HG02610 (cell line): ENCODE measurements around the gene TEDDM1.
"Not testable (repeated sequence)": the region's sequence is repeated elsewhere in the genome, so short reads cannot be mapped to it uniquely, and the experiment has no call there.

ENCODE experiments used
- ATAC-seq: cut with Tn5 transposase; IDR thresholded peaks from one replicate; pipeline ENCODE4 v1.9.1; 2021; ENCODE audit warnings: mild to moderate bottlenecking, moderate library complexity; ENCODE audit not compliant: unreplicated experiment

TEDDM1 gene

DNA sequence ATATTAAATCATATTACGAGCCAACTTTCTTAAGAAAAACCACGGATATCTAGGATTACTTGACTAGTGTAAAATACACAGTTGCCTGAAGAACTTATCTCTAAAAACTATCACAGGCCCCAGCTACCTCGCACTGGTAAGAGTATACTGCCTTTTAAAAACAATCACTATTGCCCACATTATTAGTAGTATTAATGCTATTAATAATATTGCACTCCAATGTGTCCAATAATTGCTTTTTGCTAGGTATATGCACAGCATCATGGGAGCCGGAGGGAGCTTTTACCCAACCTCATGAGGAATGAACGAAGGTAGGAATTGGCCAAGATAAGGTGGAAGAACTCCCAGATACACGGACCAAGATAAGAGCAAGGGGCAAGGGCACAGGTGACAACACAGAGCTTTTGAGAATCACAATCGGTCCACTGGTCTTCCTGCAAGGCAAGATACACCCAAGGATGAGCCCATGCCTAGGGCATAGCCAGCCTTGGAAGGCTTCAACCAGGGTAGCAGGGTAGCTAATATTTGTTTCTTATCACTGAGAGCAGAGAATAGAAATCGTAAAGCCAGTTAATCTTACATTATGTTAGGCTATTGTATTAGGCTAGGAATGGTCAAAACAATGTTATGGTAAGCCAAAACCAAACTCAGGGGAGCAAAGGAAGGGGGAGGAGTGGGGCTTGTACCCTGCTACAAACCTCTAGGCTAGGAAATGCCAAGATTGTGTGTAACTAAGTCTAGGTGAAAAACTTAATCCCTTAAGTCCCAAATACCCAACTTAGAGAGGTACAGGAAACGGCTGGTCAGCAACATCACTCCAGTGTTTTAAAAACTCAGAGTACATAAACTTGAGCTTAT lies 18.3 kb downstream of the TEDDM1 start:
- no peak for ATAC-seq

- ATAC-seq = no peak
These were observed 20.3 kb downstream of the TEDDM1 start for GRCh38 chr1:182380199-182380598.

- ATAC-seq = not testable (repeated sequence)
These were observed 20.7 kb downstream of the TEDDM1 start for GRCh38 chr1:182379781-182380180.

DNA sequence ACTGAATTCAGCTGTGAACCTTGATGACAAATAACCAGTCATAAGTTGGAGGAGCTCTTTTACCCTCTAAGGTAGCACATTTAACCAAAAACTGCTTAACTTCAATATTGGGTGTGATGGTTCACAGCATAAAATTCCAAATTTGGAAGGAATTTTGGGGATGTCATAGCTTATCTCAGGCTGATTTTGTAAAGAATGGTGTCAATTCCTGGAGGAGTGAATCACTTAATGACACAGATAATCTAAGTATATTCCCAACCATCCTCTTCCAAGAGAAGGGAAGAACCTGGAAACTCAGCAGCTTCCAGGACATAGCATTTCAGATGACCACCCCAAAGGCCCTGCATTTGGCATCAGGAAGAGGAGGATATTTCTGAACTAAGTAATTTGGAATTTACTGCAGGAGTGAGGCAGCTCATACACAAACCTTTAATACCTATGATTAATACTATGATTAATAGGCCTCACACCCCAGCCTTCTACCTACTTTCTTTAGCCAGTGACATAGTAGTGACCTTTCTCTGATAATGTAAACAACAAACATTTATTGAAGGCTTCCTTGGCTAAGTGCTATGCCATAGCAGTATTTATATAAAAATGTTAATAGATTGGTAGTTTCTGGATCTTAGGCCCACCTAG lies 23.4 kb downstream of the TEDDM1 start:
- ATAC-seq = no peak

DNA sequence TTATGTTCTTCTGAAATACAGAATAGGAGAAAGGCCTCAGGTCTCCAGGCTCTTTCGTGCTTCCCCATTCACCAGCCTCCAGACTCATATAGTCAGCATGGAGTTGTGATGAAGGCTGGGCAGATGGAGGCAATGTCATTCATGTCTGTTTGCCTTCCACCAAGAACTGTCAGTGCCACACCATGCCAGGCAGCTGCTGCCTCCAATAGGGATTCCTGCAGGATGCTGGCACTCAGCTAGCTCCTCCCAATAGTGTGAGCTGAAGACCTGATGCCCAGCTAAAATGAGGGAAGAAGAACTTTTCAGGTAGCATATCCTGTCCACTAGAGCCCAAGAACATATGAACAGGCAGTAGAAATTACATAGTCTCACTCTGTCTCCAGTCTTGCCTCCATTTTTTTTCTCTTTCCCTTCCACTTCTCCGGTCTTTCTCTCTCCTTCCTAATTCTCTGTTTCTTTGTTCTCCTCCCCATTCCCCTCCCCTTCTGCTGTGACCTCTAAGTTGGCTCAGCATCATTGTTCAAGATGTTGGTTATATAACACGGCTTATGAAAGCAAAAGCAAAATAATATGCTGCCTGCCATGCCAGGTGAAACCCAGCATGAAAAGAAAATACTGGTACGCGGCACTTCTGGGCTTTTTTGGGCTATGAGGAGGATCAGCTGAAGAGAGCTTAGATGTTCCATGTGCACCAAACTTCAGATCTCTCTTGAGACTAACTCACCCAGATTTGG lies 26.2 kb downstream of the TEDDM1 start:
- ATAC-seq = no peak

GRCh38 chr1:182370532-182370931 lies 29.9 kb downstream of the TEDDM1 start:
- ATAC-seq = no peak

DNA sequence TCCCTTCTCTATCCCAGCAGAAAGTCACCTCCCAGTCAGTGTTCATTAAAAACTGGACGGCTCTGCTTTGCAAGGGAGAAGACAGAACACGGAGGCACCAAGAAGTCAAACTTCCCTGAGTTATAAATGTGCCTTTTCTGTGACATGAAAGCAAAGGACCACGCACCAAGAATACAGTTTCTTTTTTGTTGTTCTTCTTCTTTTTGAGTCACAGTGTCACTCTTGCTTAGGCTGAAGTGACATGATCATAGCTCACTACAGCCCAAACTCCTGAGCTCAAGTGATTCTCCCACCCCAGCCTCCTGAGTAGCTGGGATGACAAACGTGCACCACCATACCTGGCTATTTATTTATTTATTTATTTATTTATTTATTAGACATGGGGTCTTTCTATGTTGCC lies 31.6 kb downstream of the TEDDM1 start:
- no peak for ATAC-seq

GRCh38 chr1:182368358-182368757 lies 32.1 kb downstream of the TEDDM1 start:
- ATAC-seq = no peak

DNA sequence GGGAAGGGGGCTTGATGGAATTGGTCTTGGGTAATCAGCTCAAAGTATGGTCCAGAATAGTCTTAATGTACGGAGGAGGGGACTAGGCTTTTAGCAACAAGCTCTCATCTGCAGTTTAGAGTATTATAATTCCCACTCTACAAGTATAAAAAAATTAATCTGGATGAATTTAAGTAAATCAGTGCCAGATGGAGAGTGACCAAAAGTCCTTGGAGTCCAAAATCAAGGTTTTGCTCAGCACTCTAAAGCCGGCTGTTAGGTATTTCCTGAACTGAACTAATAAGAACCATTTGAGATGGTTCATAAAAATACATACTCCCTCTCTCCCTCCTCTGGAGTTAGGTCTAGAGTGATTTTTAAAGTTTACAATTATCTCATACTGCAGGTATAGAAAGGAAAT lies 32.5 kb downstream of the TEDDM1 start:
- ATAC-seq = no peak

GRCh38 chr1:182366596-182366995 lies 33.9 kb downstream of the TEDDM1 start:
- ATAC-seq = no peak

- ATAC-seq = no peak
These were observed 40.8 kb downstream of the TEDDM1 start for GRCh38 chr1:182359645-182360044.

- ATAC-seq = no peak
These were observed 42.6 kb downstream of the TEDDM1 start for GRCh38 chr1:182357913-182358312.

DNA sequence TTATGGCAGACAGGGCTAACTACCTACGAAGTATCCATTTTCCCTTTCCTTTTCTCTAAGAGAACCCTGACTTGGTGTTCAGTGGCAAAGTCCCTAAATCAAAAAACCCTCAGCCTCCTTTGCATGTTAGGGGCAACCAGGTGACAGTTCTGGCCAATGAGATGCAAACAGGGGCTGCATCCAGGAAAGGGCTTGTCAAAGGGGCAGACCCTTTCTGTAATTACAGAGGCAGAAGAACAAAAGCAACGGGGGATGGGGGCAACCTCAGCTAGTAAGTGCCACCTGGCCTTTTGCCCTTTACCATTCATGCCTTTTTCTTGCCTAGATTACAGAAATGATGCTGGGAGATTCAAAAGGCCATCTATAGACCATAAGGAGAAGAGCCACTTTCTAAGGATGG lies 43.3 kb downstream of the TEDDM1 start:
- ATAC-seq = no peak

GRCh38 chr1:182355723-182356098 lies 44.8 kb downstream of the TEDDM1 start:
- ATAC-seq = no peak

DNA sequence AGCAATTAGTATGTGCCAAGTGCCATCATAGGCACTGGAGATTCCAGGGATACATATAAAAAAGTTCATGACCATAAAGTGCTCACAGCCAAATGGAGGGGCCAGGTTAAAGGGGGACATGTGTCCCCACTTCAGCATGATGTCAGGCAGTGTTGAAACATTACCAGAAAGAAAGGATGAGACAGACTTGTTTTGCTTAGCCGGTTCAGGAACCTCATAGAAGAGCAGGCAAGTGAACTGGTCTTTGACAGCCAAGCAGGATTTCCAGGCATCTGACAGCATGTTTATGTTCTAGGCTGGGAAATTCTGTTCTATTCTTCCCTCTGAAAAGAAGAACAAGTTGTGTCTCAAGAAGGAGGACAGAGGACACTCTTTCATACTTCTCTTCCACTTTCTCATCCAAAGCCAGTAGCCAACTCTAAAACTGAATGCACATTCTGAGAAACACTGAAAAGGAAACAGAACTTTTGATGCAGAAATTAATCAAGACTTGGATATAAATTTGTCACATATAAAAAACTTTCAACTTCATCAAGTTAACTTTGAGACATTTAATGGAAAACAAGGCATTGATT lies 48.6 kb downstream of the TEDDM1 start:
- no peak for ATAC-seq

- ATAC-seq = no peak
These were observed 49.6 kb downstream of the TEDDM1 start for GRCh38 chr1:182350839-182351238.

GRCh38 chr1:182348961-182349747 lies 51.3 kb downstream of the TEDDM1 start:
- ATAC-seq = no peak
